K562 (cell line): ENCODE data around the gene XIRP1. TPM values are rescaled to one million over a fixed set of nuclear protein-coding genes. Genes with fewer than 3 reads are reported as not detected.

Experiments
- ATF7 ChIP-seq: fragments of 450-650 bp; IDR thresholded peaks from 2 replicates; pipeline ENCODE4 v1.7.1; 2014; ENCODE audit warnings: mild to moderate bottlenecking, moderate library complexity
- BRD4 ChIP-seq: fragments of 200-600 bp; sonication (generic); IDR thresholded peaks from 2 replicates; pipeline ENCODE4 v1.6.1; 2017; ENCODE audit warnings: inconsistent platforms
- CREM ChIP-seq: IDR thresholded peaks from 2 replicates; pipeline ENCODE4 v1.6.1; 2014; ENCODE audit warnings: antibody characterized with exemption, low read depth
- CSDE1 ChIP-seq, 2 experiments: fragments of 450-650 bp; IDR thresholded peaks; 2 replicates each; pipeline ENCODE4 v1.6.1; 2016; ENCODE audit warnings: mild to moderate bottlenecking in 1 of 2
- ETS2 ChIP-seq: IDR thresholded peaks from 2 replicates; pipeline ENCODE4 v1.6.1; 2016; ENCODE audit warnings: borderline replicate concordance, missing genetic modification characterization, mild to moderate bottlenecking, moderate library complexity, missing compliant biosample characterization; ENCODE audit not compliant: poor library complexity, severe bottlenecking
- FIP1L1 ChIP-seq: fragments of 200-400 bp; formaldehyde crosslinking; IDR thresholded peaks from 2 replicates; pipeline ENCODE4 v1.6.1; 2018; ENCODE audit warnings: mild to moderate bottlenecking, low read depth, low read length; ENCODE audit not compliant: poor library complexity, severe bottlenecking
- HNRNPUL1 ChIP-seq: fragments of 200-400 bp; formaldehyde crosslinking; IDR thresholded peaks from 2 replicates; pipeline ENCODE4 v1.6.1; 2017; ENCODE audit warnings: low read length
- MEF2A ChIP-seq: IDR thresholded peaks from 2 replicates; pipeline ENCODE4 v1.6.1; 2011; ENCODE audit warnings: low read depth, mild to moderate bottlenecking, low read length, moderate library complexity; ENCODE audit not compliant: control insufficient read depth
- MIER1 ChIP-seq: fragments of 450-650 bp; IDR thresholded peaks from 2 replicates; pipeline ENCODE4 v1.6.1; 2016; ENCODE audit warnings: antibody characterized with exemption, mild to moderate bottlenecking, low read depth
- MTA3 ChIP-seq: fragments of 450-650 bp; formaldehyde crosslinking; IDR thresholded peaks from 2 replicates; pipeline ENCODE4 v1.6.1; 2017; ENCODE audit warnings: mild to moderate bottlenecking, borderline replicate concordance
- NR2F6 ChIP-seq: fragments of 450-650 bp; formaldehyde crosslinking; IDR thresholded peaks from 2 replicates; pipeline ENCODE4 v1.4.0; 2020; ENCODE audit warnings: mild to moderate bottlenecking
- RBFOX2 ChIP-seq: fragments of 200-400 bp; formaldehyde crosslinking; IDR thresholded peaks from 2 replicates; pipeline ENCODE4 v1.6.1; 2017; ENCODE audit warnings: low read depth, mild to moderate bottlenecking, low read length, moderate library complexity
- SNRNP70 ChIP-seq: fragments of 200-400 bp; formaldehyde crosslinking; optimal IDR thresholded peaks from 2 replicates; pipeline ENCODE3; 2017; ENCODE audit warnings: low read depth, low read length
- SREBF1 ChIP-seq: fragments of 150-350 bp; IDR thresholded peaks from 2 replicates; pipeline ENCODE4 v1.6.1; 2014; ENCODE audit warnings: antibody characterized with exemption, low read depth, low read length, borderline replicate concordance
- ZNF174 ChIP-seq: fragments of 250-450 bp; sonication (Bioruptor Pico); IDR thresholded peaks from 2 replicates; pipeline ENCODE4 v1.4.0; 2020; ENCODE audit warnings: mild to moderate bottlenecking
- ZNF217 ChIP-seq: sonication (generic); formaldehyde crosslinking; IDR thresholded peaks from 2 replicates; pipeline ENCODE4 v1.8.0; 2022; ENCODE audit warnings: mild to moderate bottlenecking, missing genetic modification reagents
- ZNF445 ChIP-seq: fragments of 250-450 bp; sonication (Bioruptor Pico); IDR thresholded peaks from 2 replicates; pipeline ENCODE4 v1.4.0; 2020; ENCODE audit warnings: low read depth, mild to moderate bottlenecking, moderate library complexity
- ZNF717 ChIP-seq: fragments of 250-450 bp; sonication (Bioruptor Pico); IDR thresholded peaks from 2 replicates; pipeline ENCODE4 v1.5.0; 2021
- polyA plus RNA-seq, 8 experiments: library from polyadenylated mRNA; depleted of rRNA in 4 of 8; stranded (reverse) in 5 of 8; unstranded in 3 of 8; fragments of >200 nt; fragmentation: Nextera tagmentation in 2 of 8; fragmentation: Illumina TruSeq in 1 of 8; extraction: Ambion mirVana in 2 of 8; extraction: Trizol in 1 of 8; gene quantifications; 2 replicates each; pipeline versions ENCODE4 v1.2.1 to v1.2.3, GENCODE V29; 2011 to 2014; ENCODE audit warnings: inconsistent platforms in 1 of 8, missing spikeins in 1 of 8
- total RNA-seq, 7 experiments: library from RNA; depleted of rRNA in 6 of 7; stranded (reverse); fragments of >200 nt in 6 of 7; fragmentation: Illumina TruSeq in 2 of 7; extraction: Trizol in 2 of 7; gene quantifications; 2 replicates each; pipeline versions ENCODE4 v1.2.1 to v1.2.3, GENCODE V29; 2011 to 2021; ENCODE audit warnings: low replicate concordance in 1 of 7
- TF ChIP-seq, protein P1 (sequence below): sonication (generic); formaldehyde crosslinking; IDR thresholded peaks from 2 replicates; pipeline ENCODE4 v1.8.1; 2023; ENCODE audit warnings: mild to moderate bottlenecking, missing genetic modification reagents
- TF ChIP-seq, protein P2 (sequence below): fragments of 450-650 bp; IDR thresholded peaks from 2 replicates; pipeline ENCODE4 v1.6.1; 2016; ENCODE audit warnings: missing biosample characterization, missing genetic modification characterization
- TF ChIP-seq, protein P3 (sequence below): fragments of 450-650 bp; conservative IDR thresholded peaks from 2 replicates; pipeline ENCODE4 v1.6.1; 2016; ENCODE audit warnings: missing genetic modification characterization, low read depth, mild to moderate bottlenecking, control low read depth, missing compliant biosample characterization
- TF ChIP-seq, protein P4 (sequence below): sonication (generic); formaldehyde crosslinking; IDR thresholded peaks from 2 replicates; pipeline ENCODE4 v1.8.0; 2022; ENCODE audit warnings: missing genetic modification reagents, mild to moderate bottlenecking, moderate library complexity, borderline replicate concordance

XIRP1 gene
- total and polyA plus RNA-seq, 9 of the 15 experiments (the other 6 are each of a cell fraction or from before 2014, with no cell fraction given), result 0.03 to 0.27 (median 0.08) TPM; not detected in 3

DNA sequence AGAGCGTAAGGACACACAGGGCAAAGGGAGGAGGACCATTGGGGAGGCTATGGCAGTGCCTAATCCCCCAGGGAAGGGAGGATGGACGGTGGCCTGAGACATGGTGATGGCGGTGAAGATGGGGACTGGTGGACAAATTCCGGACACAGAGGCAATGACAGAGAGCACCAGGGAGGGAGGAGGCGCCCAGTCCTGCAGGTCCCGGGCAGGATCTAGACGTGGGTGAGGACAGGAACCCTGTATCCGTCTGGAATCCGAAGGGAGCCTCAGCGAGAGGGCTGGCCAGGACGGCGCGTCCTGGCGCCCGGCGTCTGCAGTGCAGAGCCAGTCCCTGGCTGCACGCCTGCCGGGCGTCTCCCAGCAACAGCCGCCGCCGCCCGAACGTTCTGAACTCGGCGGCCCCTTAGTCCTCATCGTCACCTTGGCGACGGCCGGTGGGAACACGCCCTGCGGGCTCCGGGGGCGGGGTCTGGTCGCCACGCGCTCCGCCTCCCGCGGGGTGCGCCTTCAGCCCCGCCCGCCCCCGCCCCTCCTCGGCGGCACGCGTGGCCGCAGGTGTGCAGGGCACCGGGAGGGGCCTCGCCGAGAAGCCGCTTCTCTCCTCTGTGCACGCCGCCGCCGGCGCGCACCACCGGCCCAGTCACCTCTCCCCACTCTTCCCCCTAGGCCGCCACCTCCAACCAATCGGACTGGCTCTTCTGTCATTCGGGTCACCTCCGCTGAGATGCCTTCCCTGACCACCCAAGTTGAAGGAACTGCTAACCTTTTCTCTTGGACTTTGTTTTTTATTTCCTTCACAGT lies 11.6 kb downstream of the XIRP1 start (continued):
- TF ChIP-seq CREM, result peak; percentile 63
- TF ChIP-seq, protein P1, sequence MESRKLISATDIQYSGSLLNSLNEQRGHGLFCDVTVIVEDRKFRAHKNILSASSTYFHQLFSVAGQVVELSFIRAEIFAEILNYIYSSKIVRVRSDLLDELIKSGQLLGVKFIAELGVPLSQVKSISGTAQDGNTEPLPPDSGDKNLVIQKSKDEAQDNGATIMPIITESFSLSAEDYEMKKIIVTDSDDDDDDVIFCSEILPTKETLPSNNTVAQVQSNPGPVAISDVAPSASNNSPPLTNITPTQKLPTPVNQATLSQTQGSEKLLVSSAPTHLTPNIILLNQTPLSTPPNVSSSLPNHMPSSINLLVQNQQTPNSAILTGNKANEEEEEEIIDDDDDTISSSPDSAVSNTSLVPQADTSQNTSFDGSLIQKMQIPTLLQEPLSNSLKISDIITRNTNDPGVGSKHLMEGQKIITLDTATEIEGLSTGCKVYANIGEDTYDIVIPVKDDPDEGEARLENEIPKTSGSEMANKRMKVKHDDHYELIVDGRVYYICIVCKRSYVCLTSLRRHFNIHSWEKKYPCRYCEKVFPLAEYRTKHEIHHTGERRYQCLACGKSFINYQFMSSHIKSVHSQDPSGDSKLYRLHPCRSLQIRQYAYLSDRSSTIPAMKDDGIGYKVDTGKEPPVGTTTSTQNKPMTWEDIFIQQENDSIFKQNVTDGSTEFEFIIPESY, result 0 out of 2 replicates have a peak, but pooled peaks have one; percentile 28
- TF ChIP-seq, protein P2, sequence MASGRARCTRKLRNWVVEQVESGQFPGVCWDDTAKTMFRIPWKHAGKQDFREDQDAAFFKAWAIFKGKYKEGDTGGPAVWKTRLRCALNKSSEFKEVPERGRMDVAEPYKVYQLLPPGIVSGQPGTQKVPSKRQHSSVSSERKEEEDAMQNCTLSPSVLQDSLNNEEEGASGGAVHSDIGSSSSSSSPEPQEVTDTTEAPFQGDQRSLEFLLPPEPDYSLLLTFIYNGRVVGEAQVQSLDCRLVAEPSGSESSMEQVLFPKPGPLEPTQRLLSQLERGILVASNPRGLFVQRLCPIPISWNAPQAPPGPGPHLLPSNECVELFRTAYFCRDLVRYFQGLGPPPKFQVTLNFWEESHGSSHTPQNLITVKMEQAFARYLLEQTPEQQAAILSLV, result no peak
- peak; percentile 66 for TF ChIP-seq FIP1L1
- TF ChIP-seq ZNF717, result no peak
- TF ChIP-seq, protein P3, sequence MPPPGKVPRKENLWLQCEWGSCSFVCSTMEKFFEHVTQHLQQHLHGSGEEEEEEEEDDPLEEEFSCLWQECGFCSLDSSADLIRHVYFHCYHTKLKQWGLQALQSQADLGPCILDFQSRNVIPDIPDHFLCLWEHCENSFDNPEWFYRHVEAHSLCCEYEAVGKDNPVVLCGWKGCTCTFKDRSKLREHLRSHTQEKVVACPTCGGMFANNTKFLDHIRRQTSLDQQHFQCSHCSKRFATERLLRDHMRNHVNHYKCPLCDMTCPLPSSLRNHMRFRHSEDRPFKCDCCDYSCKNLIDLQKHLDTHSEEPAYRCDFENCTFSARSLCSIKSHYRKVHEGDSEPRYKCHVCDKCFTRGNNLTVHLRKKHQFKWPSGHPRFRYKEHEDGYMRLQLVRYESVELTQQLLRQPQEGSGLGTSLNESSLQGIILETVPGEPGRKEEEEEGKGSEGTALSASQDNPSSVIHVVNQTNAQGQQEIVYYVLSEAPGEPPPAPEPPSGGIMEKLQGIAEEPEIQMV (tag), result no peak
- no peak for TF ChIP-seq SREBF1
- no peak for TF ChIP-seq NR2F6
- peak; percentile 62 for TF ChIP-seq RBFOX2
- TF ChIP-seq HNRNPUL1, result no peak
- no peak for TF ChIP-seq MEF2A
- no peak for TF ChIP-seq ZNF445 (CRISPR knock-in tag)
- TF ChIP-seq ETS2 (tag), result no peak
- no peak for TF ChIP-seq ZNF174 (CRISPR knock-in tag)
- no peak for TF ChIP-seq BRD4
- TF ChIP-seq MIER1, result no peak
- TF ChIP-seq, protein P4, sequence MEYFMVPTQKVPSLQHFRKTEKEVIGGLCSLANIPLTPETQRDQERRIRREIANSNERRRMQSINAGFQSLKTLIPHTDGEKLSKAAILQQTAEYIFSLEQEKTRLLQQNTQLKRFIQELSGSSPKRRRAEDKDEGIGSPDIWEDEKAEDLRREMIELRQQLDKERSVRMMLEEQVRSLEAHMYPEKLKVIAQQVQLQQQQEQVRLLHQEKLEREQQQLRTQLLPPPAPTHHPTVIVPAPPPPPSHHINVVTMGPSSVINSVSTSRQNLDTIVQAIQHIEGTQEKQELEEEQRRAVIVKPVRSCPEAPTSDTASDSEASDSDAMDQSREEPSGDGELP (CRISPR knock-in tag), result peak; percentile 76; the same call in 1 of the 2 replicates
- no peak for TF ChIP-seq MTA3
- no peak for TF ChIP-seq ZNF217 (CRISPR knock-in tag)
- 0 out of 2 replicates have a peak, but pooled peaks have one; percentile 44 for TF ChIP-seq ATF7
- TF ChIP-seq SNRNP70, result no peak
- peak in 1 of 2 experiments; percentile 67; a peak in 1 of 4 replicates for TF ChIP-seq CSDE1 (IDR thresholded peaks at IDR 0.05)
